B cell (primary cell): ENCODE measurements around the gene TRIM52. TPM values are rescaled to one million over a fixed set of nuclear protein-coding genes. Genes with fewer than 3 reads are reported as not detected.

Experiments used
- ATAC-seq: fragments of 200-7000 bp; cut with Tn5 transposase; one replicate; pipeline ENCODE4 v1.10.0; 2021; ENCODE audit warnings: low read depth, mild to moderate bottlenecking, moderate number of reproducible peaks, moderate library complexity
- CTCF ChIA-PET: fragments of 350-600 bp; sonication (Branson Sonifier 250); formaldehyde crosslinking; loops from one replicate; lab custom pipeline; 2021; ENCODE audit warnings: antibody characterized with exemption, inconsistent platforms; lab: Charles Lee
- POLR2A ChIA-PET: fragments of 350-600 bp; sonication (Branson Sonifier 250); formaldehyde crosslinking; loops from one replicate; lab custom pipeline; 2021; ENCODE audit warnings: antibody characterized with exemption; lab: Charles Lee
- DNase-seq: peaks from one replicate; pipeline ENCODE4 v3.0.0; 2013
- H2AFZ ChIP-seq: 2 replicates; pipeline ENCODE4 v1.6.1; 2012; ENCODE audit warnings: mild to moderate bottlenecking, low read depth, low read length; ENCODE audit not compliant: insufficient read depth, poor library complexity, severe bottlenecking
- H3K27ac ChIP-seq, 2 donors: 1 replicate in 1 of 2; 2 replicates in 1 of 2; pipeline ENCODE4 v1.5.1; 2012 to 2013; ENCODE audit warnings: low read length in 2 of 2, mild to moderate bottlenecking in 2 of 2, moderate library complexity in 1 of 2
- H3K27me3 ChIP-seq, 4 experiments: fragments of 200-600 bp in 1 of 4; sonication (generic) in 1 of 4; replicated peaks in 1 of 4; 1 replicate in 2 of 4; 2 replicates in 2 of 4; pipeline versions ENCODE4 v1.6.1 to v1.7.0; 2013 to 2016; ENCODE audit warnings: low read length in 3 of 4, mild to moderate bottlenecking in 2 of 4, mixed read lengths in 1 of 4, moderate library complexity in 1 of 4; ENCODE audit not compliant: insufficient read depth in 4 of 4, control insufficient read depth in 3 of 4; ENCODE audit errors: control extremely low read depth in 1 of 4
- H3K36me3 ChIP-seq, 2 experiments: replicated peaks in 1 of 2; 1 replicate in 1 of 2; 2 replicates in 1 of 2; pipeline versions ENCODE4 v1.6.1 to v1.7.1; 2013; ENCODE audit warnings: low read length in 1 of 2; ENCODE audit not compliant: insufficient read depth in 2 of 2, control insufficient read depth in 1 of 2; ENCODE audit errors: control extremely low read depth in 1 of 2, extremely low read depth in 1 of 2
- H3K4me1 ChIP-seq, 2 donors: fragments of 200-600 bp in 1 of 2; sonication (generic) in 1 of 2; 1 replicate in 1 of 2; 2 replicates in 1 of 2; pipeline versions ENCODE4 v1.5.1 to v1.6.1; 2013 to 2017; ENCODE audit warnings: low read length in 2 of 2; ENCODE audit not compliant: control insufficient read depth in 2 of 2, insufficient read depth in 2 of 2
- H3K4me2 ChIP-seq: replicated peaks from 2 replicates; pipeline ENCODE3; 2012; ENCODE audit warnings: mild to moderate bottlenecking, low read depth, low read length; ENCODE audit not compliant: poor library complexity, severe bottlenecking
- H3K4me3 ChIP-seq, 5 experiments: fragments of 200-600 bp in 1 of 5; sonication (generic) in 1 of 5; 1 replicate in 3 of 5; 2 replicates in 2 of 5; pipeline versions ENCODE4 v1.5.1 to v1.7.0; 2011 to 2016; ENCODE audit warnings: low read length in 4 of 5, mild to moderate bottlenecking in 4 of 5, low read depth in 2 of 5, control low read depth in 1 of 5, moderate library complexity in 1 of 5; ENCODE audit not compliant: insufficient read depth in 1 of 5; ENCODE audit errors: control extremely low read depth in 1 of 5, extremely low read depth in 1 of 5
- H3K79me2 ChIP-seq: fragments of 200-600 bp; sonication (generic); one replicate; pipeline ENCODE4 v1.6.0; 2016; ENCODE audit warnings: low read length; ENCODE audit not compliant: control insufficient read depth, insufficient read depth
- H3K9ac ChIP-seq: fragments of 200-600 bp; sonication (generic); 2 replicates; pipeline ENCODE4 v1.6.1; 2017; ENCODE audit warnings: mild to moderate bottlenecking, low read length, moderate library complexity
- H3K9me3 ChIP-seq, 3 donors: one replicate each; pipeline versions ENCODE4 v1.6.1 to v1.7.1; 2013; ENCODE audit warnings: low read length in 2 of 3; ENCODE audit not compliant: control insufficient read depth in 2 of 3, insufficient read depth in 1 of 3; ENCODE audit errors: control extremely low read depth in 1 of 3
- H4K20me1 ChIP-seq: 2 replicates; pipeline ENCODE4 v1.6.0; 2012; ENCODE audit warnings: mild to moderate bottlenecking, low read length; ENCODE audit not compliant: insufficient read depth, control insufficient read depth, poor library complexity, severe bottlenecking
- H3K27ac Mint-ChIP-seq: one replicate; pipeline ENCODE4 v1.8.0; 2021; ENCODE audit warnings: mixed read lengths
- H3K27me3 Mint-ChIP-seq: one replicate; pipeline ENCODE4 v1.8.0; 2021; ENCODE audit warnings: mixed read lengths
- H3K4me1 Mint-ChIP-seq: one replicate; pipeline ENCODE4 v1.8.0; 2021; ENCODE audit warnings: mixed read lengths
- H3K4me3 Mint-ChIP-seq: one replicate; pipeline ENCODE4 v1.8.0; 2021; ENCODE audit warnings: mixed read lengths
- H3K9me3 Mint-ChIP-seq: one replicate; pipeline ENCODE4 v1.8.0; 2022; ENCODE audit warnings: mixed read lengths; ENCODE audit not compliant: insufficient read depth
- CTCF ChIP-seq: fragments of 200-600 bp; IDR thresholded peaks from one replicate; pipeline ENCODE4 v1.8.0; 2022; ENCODE audit warnings: antibody characterized with exemption, mild to moderate bottlenecking
- EZH2 ChIP-seq: IDR thresholded peaks from 2 replicates; pipeline ENCODE4 v1.6.1; 2012; ENCODE audit warnings: borderline replicate concordance, low read depth, mild to moderate bottlenecking, moderate library complexity, low read length; ENCODE audit not compliant: insufficient read depth, poor library complexity, severe bottlenecking
- WGBS: methylation state at CpG from one replicate; pipeline ENCODE4 v1.1.5; 2013; ENCODE audit warnings: missing lambda C conversion rate; ENCODE audit not compliant: insufficient coverage; 5-methylcytosine and 5-hydroxymethylcytosine counted together
- intact Hi-C: fragments of 100-400 bp; cut with micrococcal nuclease; formaldehyde crosslinking; loops from one replicate; pipeline ENCODE4 v1.10.0; 2022
- polyA plus RNA-seq: library from polyadenylated mRNA; depleted of rRNA; stranded (reverse); fragments of >200 nt; gene quantifications from 2 replicates; pipeline ENCODE4 v1.2.3, GENCODE V29; 2012
- total RNA-seq, 2 donors: library from RNA; stranded (reverse); fragments of 120-200 nt in 1 of 2; gene quantifications; 1 replicate in 1 of 2; 2 replicates in 1 of 2; pipeline versions ENCODE4 v1.2.3 to v1.2.4, GENCODE V29; 2013 to 2022

TRIM52 gene
- total and polyA plus RNA-seq, 2 donors (not counting 1 experiment from before 2014, with no cell fraction given) = 29.9 to 61.3 TPM

- over 99% methylated on average over 13 of the region's 18 CpGs for WGBS
- H4K20me1 ChIP-seq = peaks cover 13% of the 10 kb centered on the region
- no peaks in the 10 kb centered on the region for H3K9me3 Mint-ChIP-seq
- DNase-seq (no peak), ATAC-seq (no peak)
- H3K4me1 Mint-ChIP-seq = peaks cover 12% of the 10 kb centered on the region
- TF ChIP-seq CTCF (no peak), EZH2 (no peak)
- no peak overlapping the region for H3K27ac ChIP-seq
- peaks cover 0 to 9% (median 0%) of the 10 kb centered on the region in 3 donors for H3K9me3 ChIP-seq
- intact Hi-C loops = no loop called here
- H3K4me3 ChIP-seq = no peak overlapping the region
- peaks cover 0 to 8% of the 10 kb centered on the region in 2 experiments for H3K36me3 ChIP-seq
- no peak overlapping the region for H2AFZ ChIP-seq
- H3K79me2 ChIP-seq = peaks cover 36% of the 10 kb centered on the region
- H3K27me3 ChIP-seq = no peaks in the 10 kb centered on the region
- peaks cover 6 to 12% of the 10 kb centered on the region in 2 donors for H3K4me1 ChIP-seq
- no peak overlapping the region for H3K9ac ChIP-seq
- no peak overlapping the region for H3K27ac Mint-ChIP-seq
- ChIA-PET POLR2A (interaction anchor here (0.7 kb wide), 1 partner anchor 1567 kb away, joined by 7 read pairs; no protein-coding TSS in a partner anchor), CTCF (no interaction called here)
- no peak overlapping the region for H3K4me2 ChIP-seq
- no peaks in the 10 kb centered on the region for H3K27me3 Mint-ChIP-seq
- H3K4me3 Mint-ChIP-seq = no peak overlapping the region
These were observed 4.2 kb upstream of the TRIM52 start for GRCh38 chr5:181265092-181265671.

- peaks cover 51% of the 10 kb centered on the region for H3K79me2 ChIP-seq
- H3K27ac ChIP-seq = no peak overlapping the region
- DNase-seq (no peak), ATAC-seq (no peak)
- no peak overlapping the region for H2AFZ ChIP-seq
- H3K9me3 ChIP-seq = peaks cover 0 to 9% (median 0%) of the 10 kb centered on the region in 3 donors
- Mint-ChIP-seq H3K27me3 (no peaks in the 10 kb centered on the region), H3K27ac (peak overlapping the region; percentile 3), H3K9me3 (no peaks in the 10 kb centered on the region), H3K4me1 (peaks cover 27% of the 10 kb centered on the region), H3K4me3 (peak overlapping the region; percentile 46)
- no peak overlapping the region for H3K4me3 ChIP-seq
- ChIA-PET CTCF (no interaction called here), POLR2A (interaction anchor here (0.7 kb wide), 1 partner anchor 7 kb away, joined by 4 read pairs; no protein-coding TSS in a partner anchor)
- H3K4me1 ChIP-seq = peaks cover 22 to 28% of the 10 kb centered on the region in 2 donors
- no peak overlapping the region for H3K4me2 ChIP-seq
- TF ChIP-seq CTCF (no peak), EZH2 (no peak)
- intact Hi-C loops = loop anchor here (5.0 kb wide), 2 partner anchors 101 to 461 kb away; partner anchors contain the start of gene MGAT1
- WGBS = 86% methylated on average over 3 of the region's 5 CpGs
- H3K27me3 ChIP-seq = no peaks in the 10 kb centered on the region
- H3K36me3 ChIP-seq = peaks cover 0 to 8% of the 10 kb centered on the region in 2 experiments
- H4K20me1 ChIP-seq = peaks cover 13% of the 10 kb centered on the region
- H3K9ac ChIP-seq = no peak overlapping the region
These were observed 2.7 kb upstream of the TRIM52 start for GRCh38 chr5:181263633-181264032.
